ENCODE measurements around the gene SMOC1.

Gene SMOC1

DNA sequence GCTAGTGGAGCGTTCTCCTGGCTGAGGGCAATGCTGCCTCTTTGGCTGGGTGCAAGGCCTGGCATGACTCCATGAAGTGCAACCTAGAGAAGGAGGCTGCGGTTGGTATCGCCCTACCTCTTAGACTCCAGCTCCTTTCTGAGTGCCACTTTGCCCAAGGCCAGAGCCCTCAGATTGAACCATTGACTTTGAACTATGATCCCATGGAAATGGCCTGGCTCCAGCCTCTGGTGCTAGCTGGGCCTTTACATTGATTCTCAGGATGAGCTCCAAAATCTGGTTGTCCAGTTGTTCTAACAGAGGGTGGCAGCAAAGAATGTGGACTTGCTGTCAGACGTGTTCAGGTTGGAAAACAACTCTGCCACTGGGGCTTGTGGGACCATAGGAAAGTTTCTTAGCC, 16.1 kb upstream of the SMOC1 start:
- no peak for DNase-seq
- ATAC-seq: no peak

DNA sequence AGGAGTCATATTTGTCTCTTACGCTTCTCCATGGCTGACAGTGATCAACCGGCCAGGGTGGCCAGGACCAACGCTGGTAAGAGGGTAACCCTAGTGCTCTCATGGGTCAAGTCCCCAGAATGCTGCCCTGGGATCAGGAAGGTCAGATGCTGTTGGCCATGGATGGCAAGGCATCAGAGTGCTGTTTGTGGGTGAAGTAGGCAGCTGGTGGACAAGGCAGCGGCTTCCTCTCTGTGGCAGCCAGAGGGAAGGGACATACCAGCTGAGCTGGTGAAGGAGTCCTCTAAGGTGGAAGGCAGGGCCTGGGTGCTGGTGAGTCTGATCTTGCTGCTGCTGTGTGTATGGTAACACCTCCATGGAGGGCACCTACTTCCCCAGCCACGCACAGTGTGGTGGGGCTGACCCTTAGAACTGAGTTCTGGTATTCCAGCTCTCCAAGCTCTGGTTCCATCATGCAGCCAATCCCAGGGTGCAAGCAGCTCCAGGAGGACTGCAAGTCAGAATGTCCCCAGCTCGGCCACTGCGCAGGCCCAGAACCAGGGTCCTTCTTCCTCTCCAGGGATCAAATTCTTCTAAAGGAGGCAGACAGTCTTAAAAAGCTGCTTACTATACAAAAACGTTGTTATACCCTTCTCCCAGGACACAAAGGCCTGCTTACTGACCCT, 13.4 kb upstream of the SMOC1 start:
- no peak for ATAC-seq
- no peak for DNase-seq

DNA sequence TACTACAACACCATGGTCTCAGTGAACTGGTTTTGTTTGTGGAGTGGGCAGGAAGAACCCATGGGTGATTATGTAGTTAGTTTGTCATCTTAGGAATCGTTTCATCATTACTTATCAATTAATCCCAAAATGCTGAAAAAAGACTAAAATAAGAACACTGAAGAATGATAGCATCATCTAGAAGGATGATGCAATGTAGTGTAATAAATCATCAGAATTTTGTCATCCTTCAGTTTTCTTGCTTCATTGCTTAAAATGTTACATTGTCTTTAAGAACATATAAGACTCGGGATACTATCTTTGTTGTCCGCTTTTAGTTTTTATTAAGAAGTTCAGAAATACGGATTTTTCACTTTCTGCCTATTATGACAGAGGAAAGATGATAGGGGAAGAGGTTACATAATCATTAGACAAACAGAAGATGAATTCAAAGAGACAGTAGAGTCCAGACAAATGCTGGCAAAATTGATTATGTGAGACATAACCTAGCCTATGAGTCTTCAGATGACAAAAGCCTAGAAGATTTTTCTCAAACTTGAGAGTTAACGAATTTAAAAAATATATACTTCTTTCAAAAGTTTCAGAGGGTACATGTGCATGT, 10.8 kb upstream of the SMOC1 start:
- ATAC-seq (no peak), DNase-seq (no peak)

DNA sequence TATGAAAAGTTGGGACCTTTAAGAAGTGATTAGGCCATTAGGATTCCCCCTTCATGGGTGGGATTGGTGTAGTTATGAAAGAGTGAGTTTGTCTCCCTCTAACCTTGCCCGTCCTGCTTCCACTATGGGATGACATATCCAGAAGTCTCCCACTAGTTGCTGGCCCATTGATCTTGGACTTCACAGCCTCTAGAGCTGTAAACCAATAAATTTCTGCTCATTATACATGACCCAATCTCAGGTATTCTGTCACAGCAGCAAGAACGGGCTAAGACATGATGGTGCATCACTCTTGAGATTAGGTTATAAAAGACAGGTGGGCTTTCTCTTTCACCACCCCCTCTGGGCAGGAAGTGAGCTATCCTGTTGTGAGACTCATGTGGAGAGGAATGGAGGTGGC, 8.6 kb upstream of the SMOC1 start:
- no peak for ATAC-seq
- no peak for DNase-seq

DNA sequence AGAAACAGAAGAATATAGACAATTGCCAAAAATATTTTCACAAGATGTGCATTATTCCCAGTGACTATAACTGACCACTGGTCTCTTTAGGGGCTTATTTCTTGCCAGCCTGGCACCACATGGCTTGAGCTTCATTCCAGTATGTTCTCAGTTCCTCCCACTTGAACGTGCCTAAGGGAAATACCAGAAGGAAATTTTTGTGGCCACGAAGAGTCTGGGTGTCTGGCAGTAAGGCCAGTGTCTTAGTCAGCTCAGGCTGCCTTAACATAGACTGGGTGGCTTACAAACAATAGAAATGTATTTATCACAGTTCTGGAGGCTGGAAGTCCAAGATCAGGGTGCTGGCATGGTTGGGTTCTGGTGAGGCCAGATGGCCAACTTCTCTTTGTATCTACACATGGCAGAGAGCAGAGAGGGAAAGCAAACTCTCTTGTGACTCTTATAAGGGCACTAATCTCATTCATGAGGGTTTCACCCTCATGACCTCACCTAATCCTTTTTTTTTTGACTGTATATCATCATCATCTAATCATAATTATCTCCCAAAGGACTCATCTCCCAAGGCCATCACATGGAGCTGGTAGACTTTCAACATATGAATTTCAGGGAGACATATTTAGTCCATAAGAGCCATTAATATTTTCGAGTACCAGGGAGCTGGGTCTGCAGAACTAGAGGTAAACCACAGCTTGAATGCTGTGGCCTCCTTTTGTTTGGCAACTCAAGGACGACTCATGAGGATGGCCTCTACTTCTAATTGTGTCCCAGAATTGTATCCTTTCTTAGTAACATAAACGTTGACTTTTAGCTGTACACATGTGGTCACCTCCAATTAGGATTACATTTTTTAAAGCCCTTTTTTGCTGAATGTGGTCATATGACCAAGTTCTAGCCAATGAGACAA, 5.1 kb upstream of the SMOC1 start:
- ATAC-seq: no peak
- no peak for DNase-seq

DNA sequence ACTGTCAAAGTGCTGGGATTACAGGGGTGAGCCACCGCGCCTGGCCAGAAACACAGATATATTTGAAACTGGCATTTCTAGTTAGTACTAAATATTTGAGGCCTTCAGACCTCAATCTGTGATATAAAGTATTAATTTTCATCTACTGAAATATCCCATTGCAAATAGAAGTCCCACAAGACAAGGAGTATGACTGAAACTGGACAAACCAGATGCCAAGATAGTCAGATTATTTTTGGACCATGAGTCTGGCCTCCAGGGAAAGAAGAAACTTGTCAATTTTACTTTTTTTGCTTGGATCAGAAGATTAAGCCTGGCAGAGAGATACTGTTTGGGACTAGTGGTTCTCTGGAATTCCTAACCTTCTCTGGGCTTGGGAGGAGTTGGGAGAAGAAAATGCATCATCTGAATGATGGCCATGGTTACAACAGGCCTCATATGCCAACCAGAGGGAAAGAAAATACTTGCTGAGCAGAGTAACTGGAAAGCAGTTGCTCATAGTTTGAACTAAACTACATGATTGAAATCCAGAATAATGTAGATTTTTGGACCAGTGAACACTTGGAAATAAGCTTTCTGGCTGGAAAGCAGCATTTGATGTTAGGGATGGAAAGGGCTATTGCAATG, 2.9 kb upstream of the SMOC1 start:
- ATAC-seq (no peak), DNase-seq (no peak)

DNA sequence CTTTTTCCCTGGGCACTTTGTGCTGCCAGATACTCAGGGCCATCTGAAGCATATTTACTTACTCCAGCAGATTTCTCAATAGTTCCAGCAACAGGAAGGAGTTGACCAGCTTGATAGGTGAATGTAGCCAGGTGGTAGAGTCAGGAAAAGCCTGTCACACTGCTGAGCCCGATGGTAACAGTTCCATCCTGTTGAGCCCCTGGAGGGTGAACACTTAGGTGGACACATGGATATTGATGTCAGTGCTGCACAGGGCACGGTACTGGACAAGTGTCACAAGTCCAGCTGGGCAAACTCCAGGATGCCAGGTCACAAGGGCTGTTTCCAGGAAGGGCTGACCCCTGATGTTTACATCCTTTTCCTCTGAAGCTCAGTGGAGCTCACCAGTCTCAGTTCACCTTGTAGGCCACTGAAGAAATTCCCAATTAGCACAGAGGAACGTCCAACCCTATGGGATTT, 2.3 kb upstream of the SMOC1 start:
- DNase-seq: no peak
- no peak for ATAC-seq

DNA sequence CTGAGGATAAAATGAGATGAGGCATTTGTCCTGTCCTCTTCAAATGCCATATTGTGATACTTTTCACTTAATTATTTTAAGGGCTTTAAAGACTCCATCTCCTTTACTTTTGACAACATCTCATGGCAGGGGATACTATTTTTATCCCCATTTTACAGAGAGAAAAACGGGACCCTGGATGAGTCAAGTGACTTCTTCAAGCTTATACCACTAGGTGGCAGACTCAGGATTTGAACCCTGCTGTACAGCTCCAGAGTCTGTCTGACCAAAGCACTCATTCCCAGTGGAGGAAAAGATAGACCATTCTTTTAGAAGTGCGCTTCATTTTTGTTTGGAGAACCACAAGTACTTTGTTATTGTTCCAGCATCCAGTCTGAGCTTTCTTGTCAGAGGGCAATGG, 1.7 kb upstream of the SMOC1 start:
- ATAC-seq (no peak), DNase-seq (no peak)

DNA sequence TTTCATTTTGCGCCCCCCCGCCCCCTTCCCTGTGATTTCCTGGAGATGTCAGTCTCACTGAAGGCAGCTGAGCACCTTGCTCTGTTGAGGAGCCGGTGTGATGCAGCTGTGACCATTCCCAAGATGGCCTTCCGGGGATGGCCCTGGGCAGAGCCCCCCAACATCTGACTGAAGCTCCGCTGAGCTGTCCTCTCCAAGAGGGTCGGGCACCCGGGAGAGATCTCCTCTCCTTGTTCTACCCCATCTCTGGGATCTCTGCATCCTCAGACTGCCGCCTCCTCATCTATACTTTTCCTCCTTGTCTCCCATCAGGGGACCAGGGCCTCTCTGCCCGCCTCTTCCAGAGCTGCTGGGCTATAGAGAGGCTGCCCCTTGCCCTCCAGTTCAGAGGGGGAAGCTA, 965 bp upstream of the SMOC1 start:
- DNase-seq (no peak), ATAC-seq (no peak)

DNA sequence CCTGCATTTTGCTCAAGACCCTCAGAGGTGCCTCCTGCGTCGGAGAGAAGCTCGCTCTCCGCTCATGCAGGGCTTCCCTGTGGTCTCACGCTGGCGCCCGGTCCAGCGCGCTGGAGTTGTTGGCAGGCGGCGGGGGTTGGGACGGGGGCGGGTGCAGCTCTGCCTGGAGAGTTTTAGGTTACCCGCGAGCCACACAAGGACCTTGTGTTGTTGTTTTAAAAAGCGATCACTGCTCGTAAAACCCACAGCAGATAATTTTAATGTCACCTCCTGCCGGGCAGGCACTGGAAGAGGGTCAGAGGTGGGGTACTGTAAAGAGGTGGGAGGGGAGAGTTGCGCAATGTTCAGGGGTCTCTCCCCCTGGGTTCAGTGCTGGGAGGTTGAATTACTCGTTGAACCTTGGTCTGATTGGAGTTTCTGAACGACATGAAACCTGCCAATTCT, 850 bp downstream of the SMOC1 start:
- no peak for DNase-seq
- no peak for ATAC-seq

DNA sequence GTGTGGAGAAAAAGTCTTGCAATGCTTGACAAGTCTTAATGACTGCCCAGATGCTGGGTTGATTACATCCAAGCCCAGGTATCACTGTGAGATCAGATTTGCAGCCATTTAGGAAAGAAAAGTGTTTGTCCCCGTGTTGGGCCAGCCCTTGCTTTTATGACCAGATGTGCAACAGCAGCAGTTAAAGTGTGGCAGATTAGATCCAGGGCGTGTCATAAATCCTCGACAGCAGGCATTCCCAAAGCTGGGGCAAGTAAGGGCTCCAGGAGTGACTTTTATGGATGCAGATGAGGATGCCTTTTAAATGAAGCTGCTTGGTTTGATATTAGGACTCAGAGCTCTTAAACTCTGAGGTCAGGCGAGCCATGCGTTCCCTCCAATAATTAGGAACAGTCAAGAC, 1.7 kb downstream of the SMOC1 start:
- ATAC-seq (no peak), DNase-seq (no peak)

DNA sequence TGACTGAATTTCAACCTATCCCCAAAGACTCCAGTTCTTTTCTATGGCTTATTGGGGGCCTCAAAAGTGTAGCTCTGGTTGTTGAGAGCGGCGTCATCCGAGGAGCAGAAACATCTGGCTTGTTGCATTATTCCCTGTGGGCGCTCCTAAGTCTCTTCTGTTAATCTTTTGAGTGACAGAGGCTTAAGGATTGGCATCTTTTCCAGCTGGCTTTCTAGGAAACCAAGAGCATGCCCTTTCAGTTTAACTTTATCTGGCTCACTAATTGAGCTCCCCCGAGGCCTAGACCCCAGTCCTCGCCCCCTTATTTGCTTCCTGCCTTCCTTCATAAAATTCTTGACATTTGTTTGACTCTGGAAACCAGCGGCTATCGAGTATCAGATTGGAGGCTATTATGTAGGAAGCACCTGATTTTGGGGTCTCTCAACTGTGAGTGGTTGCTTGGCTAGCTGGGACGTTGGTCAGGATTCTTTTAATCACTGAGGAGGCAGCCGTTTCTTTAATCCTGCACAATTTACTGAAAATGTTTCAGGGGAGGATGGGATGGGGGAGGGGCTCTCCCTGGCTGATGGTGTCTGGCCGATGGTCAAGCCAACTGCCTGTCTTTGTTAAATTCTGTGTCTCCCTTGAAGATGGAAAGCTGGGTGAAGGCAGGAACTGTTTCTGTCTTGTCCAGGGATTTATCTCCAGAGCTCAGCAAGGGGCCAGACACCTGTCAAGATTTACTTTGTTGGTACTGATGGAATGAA, 3.1 kb downstream of the SMOC1 start:
- no peak for ATAC-seq

DNA sequence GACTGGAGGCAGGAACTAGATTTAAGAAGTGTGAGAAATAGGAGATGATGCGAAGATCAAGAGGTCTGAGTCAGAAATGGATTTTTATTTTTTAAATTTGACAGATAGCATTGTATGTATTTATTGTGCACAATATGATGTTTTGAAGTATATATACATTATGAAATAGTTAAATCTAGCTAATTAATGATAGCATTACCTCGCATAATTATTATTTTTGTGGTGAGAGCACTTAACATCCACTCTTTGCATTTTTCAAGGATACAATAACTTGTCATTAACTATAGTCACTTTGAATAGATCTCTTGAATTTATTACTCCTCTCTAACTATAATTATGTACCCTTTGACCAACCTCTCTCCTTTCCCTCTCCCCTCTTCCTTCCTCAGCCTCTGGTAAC, 3.7 kb downstream of the SMOC1 start:
- DNase-seq (no peak), ATAC-seq (no peak)

More for the DNA sequence above, 3.1 kb downstream of the SMOC1 start:
- no peak for DNase-seq

DNA sequence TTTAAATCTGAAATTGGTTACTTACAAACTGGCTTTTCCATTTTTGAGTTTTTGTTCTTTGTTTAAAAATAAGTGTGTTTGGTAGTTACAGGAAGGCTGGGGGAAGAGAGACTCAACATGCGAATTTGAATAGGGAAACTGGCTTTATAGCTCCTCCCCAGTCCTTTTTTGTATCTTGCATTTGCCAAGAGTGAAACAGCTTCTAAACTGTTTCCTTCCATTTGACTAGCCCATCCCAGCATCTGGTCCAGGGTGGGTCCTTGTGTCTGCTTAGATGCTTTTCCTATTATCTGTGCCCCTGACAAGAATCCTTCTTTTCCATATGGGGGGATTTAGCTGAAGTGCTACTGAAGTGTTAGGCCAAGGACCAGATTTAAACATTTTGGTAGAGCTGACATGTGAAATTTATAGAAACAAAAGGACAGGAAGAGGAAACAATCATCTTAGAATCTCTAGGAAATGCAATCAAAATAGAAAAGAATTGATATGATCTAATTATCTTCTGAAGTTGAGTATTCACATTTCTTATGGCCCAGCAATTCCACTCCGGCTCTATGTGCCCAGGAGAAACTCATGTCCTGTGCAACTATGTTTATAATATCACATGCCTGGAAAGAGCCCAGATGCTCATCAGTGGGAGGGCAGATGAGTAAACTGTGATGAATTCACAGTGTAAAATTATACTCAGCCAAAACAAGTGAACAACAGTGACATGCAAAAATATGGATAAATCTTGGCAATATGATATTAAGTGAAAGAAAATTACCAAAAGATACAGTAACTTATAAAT, 7.4 kb downstream of the SMOC1 start:
- ATAC-seq: no peak

DNA sequence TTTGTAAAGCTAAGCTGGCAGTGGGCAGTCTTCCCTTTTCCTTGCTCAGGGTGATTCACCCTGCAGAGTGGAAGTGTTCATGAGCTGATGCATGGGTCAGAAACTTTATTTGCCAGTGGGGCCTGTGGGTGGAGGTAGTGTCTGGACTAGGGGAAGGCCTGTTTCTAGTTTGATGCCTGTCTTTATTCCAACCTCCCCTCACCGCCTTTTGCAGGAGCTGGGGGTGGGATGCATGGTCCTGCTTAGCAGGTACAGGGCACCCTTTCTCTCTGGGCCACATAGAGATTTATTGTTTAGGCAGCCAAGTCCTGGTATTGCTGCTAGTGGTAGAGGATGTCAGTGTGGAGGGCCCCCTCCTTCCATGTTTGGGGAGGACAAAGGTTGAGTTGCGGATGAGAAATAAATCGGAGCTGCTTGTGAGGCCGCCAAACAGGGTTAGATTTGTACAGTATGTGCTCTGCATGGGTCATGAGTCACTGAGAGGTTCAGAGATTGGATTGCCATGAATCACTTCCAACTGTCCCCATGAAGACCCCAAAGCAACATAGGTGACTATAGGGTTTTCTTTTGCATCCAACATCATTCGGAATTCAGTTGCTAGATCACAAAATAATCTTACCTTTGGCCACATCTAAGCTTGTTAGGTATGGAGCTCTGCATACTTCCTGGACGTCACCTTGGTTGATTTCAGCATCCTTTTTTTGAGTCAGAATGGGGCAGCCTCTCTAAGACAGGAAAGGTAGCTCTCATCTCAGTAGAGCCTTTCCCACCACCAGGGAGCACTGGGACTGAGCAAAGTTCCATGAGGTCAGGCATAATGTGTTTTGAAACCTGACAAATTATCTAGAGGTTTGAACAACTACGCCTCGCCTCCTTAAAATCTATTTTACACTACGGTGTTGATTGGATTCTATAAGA, 8.8 kb downstream of the SMOC1 start:
- DNase-seq (no peak), ATAC-seq (no peak)

More for the DNA sequence above, 7.4 kb downstream of the SMOC1 start:
- DNase-seq: no peak

DNA sequence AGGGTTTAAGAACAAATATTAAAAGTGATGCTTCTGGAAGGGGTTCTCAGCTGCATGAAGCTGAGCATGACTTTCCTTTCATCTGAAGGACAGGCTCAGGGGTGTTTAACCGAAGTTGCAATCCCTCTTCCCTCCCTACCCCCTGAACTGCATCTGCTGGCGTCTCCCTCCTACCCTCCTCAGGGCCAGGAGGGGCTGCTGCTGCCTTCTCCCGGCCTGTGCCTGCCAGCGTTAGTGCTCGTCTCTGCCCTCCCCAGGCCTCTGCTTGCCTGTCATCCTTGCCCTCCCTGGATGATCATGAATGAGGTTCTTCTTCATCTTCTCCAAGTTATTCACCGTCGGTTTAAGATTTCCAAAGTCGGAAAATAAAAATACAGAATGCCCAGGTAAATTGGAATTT, 12.2 kb downstream of the SMOC1 start:
- no peak for ATAC-seq
- no peak for DNase-seq

DNA sequence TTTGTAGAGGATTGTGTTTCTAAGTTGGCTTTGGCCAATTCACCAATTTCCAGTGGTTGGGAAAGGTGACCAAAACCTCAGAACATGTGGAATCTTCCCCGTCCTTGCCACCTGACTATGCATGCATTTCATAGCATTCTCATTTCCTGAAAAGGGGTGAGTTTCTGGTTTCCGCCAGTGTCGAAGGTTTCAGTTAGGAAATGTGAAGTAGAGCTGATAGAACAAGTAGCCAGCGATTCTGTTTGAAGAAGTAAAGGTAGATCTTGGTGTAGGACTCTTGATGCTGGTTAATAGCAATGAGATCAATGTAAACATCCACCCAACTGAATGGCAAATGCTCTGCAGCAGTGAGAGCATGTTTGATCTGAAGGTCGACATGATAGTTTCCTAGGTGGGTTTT, 15.9 kb downstream of the SMOC1 start:
- ATAC-seq: no peak
- no peak for DNase-seq

DNA sequence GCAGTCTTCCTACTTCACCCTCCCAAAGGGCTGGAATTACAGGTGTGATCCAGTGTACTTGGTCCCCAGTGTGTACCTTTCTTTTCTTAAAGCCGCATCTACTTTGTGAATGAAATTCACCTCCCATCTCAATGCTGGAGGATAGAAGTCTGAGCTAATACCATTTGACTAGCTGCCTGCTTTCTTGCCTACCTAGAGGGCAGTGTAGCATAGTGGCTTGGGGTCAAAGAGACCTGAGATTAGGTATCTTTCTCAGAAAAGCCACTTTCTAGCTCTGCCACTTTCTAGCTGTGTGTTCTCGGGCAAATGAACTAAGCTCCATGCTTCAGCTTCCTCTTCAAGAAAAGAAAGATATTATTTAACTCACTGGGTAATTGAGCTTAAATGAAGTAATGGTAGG, 16.9 kb downstream of the SMOC1 start:
- ATAC-seq (no peak), DNase-seq (no peak)

DNA sequence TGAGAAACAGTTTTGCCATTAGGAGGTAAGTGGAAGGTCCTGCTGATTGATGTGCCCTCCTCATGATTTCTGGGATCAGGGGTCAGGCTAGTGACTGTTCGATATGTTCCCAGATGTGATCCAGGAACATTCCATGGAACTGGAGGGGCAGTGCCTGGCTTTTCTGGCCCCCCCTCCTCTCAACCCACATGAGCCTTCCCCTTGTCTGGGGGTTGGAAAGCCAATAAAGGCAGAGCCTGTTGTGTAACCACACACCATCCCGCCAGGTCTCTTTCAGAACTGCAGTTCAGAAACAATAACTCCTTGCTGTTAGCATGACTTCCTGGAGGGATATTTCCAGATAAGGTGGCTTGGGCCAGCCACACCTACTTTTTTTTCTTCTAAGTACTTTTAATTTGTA, 17.8 kb downstream of the SMOC1 start:
- DNase-seq (no peak), ATAC-seq (no peak)

DNA sequence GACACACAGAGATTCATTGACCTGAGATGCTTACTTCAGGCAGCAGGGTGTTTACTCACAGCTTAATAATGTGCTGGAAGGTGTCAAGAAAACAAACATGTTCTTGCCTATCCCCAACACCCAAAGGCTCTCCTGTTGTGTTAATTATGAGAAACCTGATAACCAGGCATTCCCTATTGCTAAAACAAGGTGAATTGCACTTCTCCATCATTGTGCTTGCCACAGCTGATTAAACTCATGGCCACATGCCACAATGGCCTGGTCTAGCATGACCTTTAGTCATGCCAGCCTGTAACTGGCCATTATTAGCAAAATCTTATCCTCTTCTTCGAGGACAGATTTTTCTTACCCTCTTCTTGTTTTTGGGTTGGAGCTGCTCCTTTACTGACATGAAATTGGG, 21.4 kb downstream of the SMOC1 start:
- ATAC-seq: no peak
- DNase-seq: no peak

All from stimulated activated naive CD8-positive, alpha-beta T cell treated with anti-CD3 and anti-CD28 coated beads, Interleukin-15, Interleukin-2, amounts not matched to agents 100 U/mL and 50 U/mL, for 24 hours (primary cell).